NCI-H2081 (cell line): Measurements from ENCODE around the gene PRPF8.
A peak's percentile ranks its signal among the peaks of the same experiment; 100 is the strongest.

ENCODE experiments used
- DNase-seq, 2 experiments: peaks; one replicate each; lab custom pipeline; 2025; lab: John Stamatoyannopoulos, UW

Gene PRPF8

GRCh38 chr17:1644493-1645206 is 40.0 kb downstream of the PRPF8 start:
- DNase-seq, result no peak

GRCh38 chr17:1643999-1644492 is 40.6 kb downstream of the PRPF8 start:
- DNase-seq, result no peak

- peak; percentile 62 to 67 for DNase-seq
Observed at GRCh38 chr17:1643293-1643998, 41.2 kb downstream of the PRPF8 start.

GRCh38 chr17:1641065-1641403 is 43.6 kb downstream of the PRPF8 start:
- DNase-seq, result no peak

- DNase-seq, result no peak
Observed at GRCh38 chr17:1640329-1641064, 44.2 kb downstream of the PRPF8 start.

GRCh38 chr17:1639549-1640180 is 45.0 kb downstream of the PRPF8 start:
- no peak for DNase-seq

- no peak for DNase-seq
Observed at GRCh38 chr17:1638624-1639300, 45.9 kb downstream of the PRPF8 start.

- no peak for DNase-seq
Observed at GRCh38 chr17:1638171-1638590, 46.5 kb downstream of the PRPF8 start.

- no peak for DNase-seq
Observed at GRCh38 chr17:1636732-1637285, 47.9 kb downstream of the PRPF8 start.

GRCh38 chr17:1635675-1636465 is 48.8 kb downstream of the PRPF8 start:
- DNase-seq, result no peak

- no peak for DNase-seq
Observed at GRCh38 chr17:1634841-1635650, 49.6 kb downstream of the PRPF8 start.

- no peak for DNase-seq
Observed at GRCh38 chr17:1630662-1631061, 54.0 kb downstream of the PRPF8 start.

- DNase-seq, result no peak
Observed at GRCh38 chr17:1629504-1630310, 55.0 kb downstream of the PRPF8 start.

- DNase-seq, result peak; percentile 89 to 91
Observed at GRCh38 chr17:1628856-1629503, 55.7 kb downstream of the PRPF8 start.

- DNase-seq, result peak; percentile 68 to 81
Observed at GRCh38 chr17:1627982-1628855, 56.4 kb downstream of the PRPF8 start, which contains the start of gene SLC43A2. SLC43A2 (minus strand) TSS chr17:1628834; CDS start chr17:1627874, 960 bp downstream.

GRCh38 chr17:1627182-1627981 is 57.3 kb downstream of the PRPF8 start:
- no peak for DNase-seq
